Measurements from ENCODE around the gene RAD51B.
"Not testable (repeated sequence)": the region's sequence is repeated elsewhere in the genome, so short reads cannot be mapped to it uniquely, and the experiment has no call there.

RAD51B gene

GRCh38 chr14:68174446-68174845 lies 354.9 kb downstream of the RAD51B start:
- no peak for DNase-seq (ENCODE audit: low spot score)

DNA sequence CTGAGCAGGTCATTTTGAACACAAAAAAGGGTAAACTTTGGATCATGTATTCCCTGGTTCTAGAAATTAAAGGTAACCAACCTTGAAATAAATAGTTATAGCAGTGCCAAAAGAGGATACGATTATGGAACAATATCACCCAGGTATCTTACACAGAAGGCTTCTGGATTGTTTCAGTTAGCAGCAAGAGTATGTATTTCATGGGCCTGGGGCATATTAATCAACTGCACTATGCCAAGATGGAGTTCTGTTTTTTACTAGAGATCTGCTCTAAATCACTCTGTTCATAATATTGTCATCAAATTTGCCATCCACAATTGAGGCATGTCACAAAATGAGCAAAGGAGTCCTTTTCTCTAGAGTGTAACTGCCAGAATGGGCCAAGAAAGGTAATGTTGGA lies 357.1 kb downstream of the RAD51B start:
- DNase-seq (ENCODE audit: low spot score): no peak

GRCh38 chr14:68177728-68178127 lies 358.1 kb downstream of the RAD51B start:
- no peak for DNase-seq (ENCODE audit: low spot score)

GRCh38 chr14:68178282-68178681 lies 358.7 kb downstream of the RAD51B start:
- no peak for DNase-seq (ENCODE audit: low spot score)

DNA sequence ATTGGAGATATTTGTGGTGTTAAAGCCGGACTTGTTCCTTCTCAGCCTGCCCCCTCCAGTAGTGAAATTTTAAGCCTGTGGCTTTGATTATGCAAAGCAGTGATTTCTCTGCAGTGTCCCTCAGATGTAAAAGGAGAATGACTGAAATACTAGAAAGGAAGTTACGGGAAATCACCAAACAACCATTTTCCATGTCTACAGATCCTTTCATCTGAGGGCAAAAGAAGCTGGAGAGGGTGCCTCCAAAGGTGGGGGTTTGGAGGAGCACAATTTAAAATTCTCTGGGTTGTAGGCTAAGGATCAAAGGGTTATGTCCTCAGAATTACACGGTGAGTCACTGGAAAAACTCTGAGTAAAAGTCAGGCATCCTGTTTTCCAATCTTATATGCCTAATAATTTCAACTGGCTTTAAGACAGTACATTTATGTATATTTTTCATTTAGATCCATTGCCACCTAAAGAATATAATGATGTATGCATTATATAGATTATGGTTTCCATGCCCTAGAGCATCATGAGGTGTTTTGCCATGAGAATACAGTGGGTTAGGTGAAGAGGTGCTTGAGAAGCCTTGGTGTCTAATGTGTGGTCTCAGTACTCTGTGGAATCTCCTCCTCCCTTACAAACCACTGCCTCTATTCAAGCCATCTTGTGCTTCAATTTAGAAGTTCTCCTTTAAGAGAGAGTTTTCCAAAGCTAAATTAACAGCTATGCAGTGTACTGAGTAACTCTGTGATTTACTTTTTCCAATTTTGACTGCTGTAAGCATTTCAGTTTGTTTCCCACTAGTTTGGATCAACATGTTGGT lies 362.1 kb downstream of the RAD51B start:
- DNase-seq (ENCODE audit: low spot score): no peak

- DNase-seq (ENCODE audit: low spot score): no peak
Observed at GRCh38 chr14:68182492-68182891, 362.9 kb downstream of the RAD51B start.

- not testable (repeated sequence) for DNase-seq (ENCODE audit: low spot score)
Observed at GRCh38 chr14:68186500-68187276, 367.1 kb downstream of the RAD51B start.

- no peak for DNase-seq (ENCODE audit: low spot score)
Observed at GRCh38 chr14:68188174-68188573, 368.6 kb downstream of the RAD51B start.

GRCh38 chr14:68190032-68190431 lies 370.5 kb downstream of the RAD51B start:
- DNase-seq (ENCODE audit: low spot score): no peak

DNA sequence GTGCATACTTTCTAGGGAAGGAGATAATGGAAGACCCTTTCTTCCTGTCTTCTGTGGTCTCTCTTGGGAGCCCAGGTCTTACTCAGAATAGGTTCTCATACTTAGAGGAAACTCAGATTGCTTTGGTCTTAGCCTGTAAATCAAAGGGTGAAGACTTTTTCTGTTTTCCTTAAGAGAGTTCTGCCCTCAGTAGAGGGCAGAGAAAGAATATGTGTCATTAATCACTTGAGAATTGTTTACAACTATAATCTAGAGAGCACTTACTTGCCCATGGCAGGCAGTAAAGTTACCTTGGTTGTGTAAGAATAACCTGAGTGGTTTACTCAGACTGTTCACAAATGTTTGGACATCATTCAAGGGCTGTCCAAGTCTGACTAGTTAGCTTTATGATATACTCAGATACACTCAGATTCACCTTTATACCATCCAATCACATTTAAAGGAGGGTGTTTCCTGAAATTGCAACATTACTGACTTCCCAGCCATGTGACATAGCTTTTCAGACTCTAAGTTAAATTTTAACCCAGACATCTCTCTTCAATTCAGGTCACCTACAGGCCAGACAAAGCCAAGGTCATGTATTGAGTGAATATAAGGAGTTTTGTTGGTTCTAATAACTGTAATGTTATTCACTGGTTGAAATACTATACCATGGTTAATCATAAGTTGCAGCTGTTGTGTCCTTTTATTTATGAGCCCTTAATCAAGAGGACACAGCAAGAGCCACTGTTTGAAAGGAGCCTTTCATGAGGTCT lies 372.2 kb downstream of the RAD51B start:
- DNase-seq (ENCODE audit: low spot score): no peak

DNA sequence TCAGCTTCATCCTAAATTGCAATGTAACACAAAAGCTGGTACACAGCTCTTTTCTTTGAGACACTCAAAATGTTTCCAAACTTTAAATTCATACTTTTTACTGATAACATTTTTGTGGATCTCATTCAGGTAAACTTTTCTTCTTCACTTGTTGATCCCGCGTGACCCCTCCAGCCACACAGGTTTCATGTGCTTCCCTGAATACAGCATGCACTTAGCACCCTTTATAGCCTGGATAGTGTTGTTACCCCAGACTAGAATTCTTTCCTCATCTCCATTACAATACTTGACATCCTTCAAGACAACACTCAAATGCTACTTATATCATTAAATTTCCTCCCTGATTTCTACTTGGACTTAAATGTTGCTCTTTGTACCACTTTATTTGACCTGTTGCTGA lies 373.4 kb downstream of the RAD51B start:
- no peak for DNase-seq (ENCODE audit: low spot score)

DNA sequence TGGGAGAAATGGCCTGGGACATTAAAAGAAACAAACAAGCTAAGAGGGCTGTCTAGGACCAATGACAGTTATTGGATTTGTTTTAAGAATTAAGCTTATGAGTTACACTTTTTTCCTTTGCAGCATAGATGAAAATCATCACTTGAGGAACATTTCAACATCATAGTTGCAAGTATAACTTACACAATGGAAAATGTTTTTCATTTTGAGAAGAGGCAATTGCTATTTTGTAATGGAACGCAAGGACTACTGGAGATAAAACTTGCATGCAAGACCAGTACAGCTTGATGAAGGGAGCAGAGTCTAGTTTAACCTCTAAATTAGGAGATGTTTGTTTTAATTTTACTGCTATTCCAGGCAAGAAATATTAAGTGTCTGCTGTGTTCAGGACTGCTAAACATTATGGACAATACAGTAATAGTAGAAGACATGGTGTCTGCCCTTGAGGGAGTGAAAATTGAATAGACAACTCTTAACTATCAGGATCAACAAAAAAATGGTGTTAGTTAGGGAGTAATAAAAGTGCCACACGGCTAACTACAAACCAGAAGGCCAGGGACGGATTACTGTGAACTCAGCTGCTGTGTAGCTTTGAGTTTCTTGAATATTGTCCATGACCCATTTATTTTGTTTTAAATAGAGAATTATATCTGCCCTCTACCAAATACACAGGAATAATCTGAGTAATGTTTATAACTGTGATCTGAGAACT lies 374.5 kb downstream of the RAD51B start:
- no peak for DNase-seq (ENCODE audit: low spot score)

DNA sequence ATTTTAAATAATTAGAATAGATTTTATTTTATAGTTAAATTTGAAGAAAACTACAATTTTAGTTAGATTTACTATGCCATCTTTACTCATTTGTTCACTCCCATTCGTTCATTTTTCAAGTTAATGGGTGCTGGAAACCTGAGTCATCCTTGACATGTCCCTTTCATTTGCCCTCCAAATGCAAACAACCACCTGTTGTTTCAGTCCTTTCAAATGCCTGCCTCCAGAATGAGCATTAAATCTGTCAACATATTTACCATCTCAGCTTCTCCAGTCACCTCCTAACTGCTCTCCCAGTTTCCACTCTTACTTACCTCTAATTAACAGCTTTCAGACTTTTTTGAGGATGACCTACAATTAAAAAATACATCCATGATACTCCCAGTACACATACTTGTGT lies 375.5 kb downstream of the RAD51B start:
- no peak for DNase-seq (ENCODE audit: low spot score)

DNA sequence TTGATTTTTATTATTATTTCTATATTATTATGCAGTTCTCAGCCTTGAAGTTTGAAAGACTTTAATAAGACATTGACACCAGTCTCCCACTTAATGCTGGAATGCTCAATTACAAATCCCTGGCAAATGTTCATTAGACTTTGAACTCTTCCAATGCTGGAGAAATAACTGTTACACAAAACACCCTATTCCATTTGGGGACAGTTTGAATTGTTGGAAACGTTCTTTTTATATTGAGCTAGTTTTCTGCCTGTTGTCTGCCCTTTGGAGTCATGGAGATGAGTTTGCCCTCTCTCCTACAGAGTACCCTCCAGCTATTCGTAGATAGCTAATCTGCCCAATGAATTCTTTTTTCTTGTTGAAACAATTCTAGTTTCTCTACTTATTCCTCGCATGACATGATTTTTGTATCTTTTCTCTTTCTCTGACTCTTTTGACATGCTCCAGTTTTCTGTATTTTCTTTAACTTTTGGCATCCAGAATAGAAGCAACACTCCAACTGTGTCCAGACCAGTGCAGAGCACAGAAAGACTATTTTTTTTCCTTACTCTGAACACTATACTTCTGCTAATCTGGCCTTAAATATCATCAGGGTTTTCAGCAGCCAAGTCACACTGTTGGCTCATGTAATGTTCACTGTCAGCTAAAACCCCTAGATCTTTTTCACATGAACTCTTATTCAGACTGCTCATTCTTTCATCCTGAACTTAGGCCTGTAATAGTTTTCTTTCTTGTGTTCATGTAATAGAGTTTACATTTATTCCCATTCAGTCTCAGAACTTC lies 379.3 kb downstream of the RAD51B start:
- DNase-seq (ENCODE audit: low spot score): no peak

DNA sequence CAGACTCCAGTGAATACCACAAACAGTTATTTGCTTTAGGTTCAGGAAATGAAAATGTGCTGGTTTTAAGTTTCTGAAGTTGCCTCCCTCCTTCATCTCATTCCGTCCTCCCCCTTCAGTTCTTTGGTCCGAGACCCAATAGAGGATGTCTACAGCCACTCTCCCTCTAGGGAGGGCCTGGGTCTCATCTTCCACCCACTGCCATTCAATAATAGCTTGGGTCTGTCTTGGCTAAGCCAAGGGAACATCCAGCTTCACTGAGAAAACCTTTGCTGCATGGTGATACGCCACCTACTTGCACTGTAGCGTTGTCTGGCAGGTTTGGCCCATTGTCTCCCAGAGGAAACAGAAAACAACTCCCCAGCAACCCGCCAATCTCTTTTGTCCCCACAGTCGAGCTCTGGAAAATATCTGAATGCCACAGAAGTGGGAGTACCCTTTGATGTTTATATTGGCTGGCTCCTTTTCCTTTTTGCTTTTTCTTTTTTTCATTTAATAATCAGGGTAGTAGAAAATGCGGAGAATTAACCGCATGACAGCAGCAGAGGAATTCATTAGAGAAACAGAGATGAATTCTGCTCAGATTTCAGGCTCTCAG lies 380.1 kb downstream of the RAD51B start:
- peak; percentile 9 for DNase-seq (ENCODE audit: low spot score)

- no peak for DNase-seq (ENCODE audit: low spot score)
Observed at GRCh38 chr14:68203871-68204270, 384.3 kb downstream of the RAD51B start.

GRCh38 chr14:68208218-68208617 lies 388.6 kb downstream of the RAD51B start:
- DNase-seq (ENCODE audit: low spot score): no peak

- DNase-seq (ENCODE audit: low spot score): no peak
Observed at GRCh38 chr14:68208626-68209317, 389.2 kb downstream of the RAD51B start.

GRCh38 chr14:68210729-68211299 lies 391.2 kb downstream of the RAD51B start:
- peak; percentile 13 for DNase-seq (ENCODE audit: low spot score)

DNA sequence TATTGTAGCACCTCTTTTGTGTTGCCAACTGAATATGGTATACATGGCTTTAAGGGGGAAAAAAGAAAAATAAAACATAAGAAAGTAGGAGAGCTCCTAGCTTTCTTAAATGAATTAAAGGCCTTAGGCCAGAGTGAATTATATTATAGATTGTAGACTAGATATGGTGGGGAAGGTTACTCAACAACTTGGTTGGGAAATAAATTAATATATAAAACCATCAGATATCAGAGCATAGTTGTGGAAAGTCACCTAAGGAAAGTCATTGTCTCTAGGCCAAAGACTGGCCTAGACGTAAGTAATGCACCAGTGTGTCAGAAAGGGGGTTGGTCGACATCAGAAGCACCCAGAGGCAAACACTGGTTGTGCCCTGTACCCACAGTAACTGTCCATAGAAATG lies 391.8 kb downstream of the RAD51B start:
- no peak for DNase-seq (ENCODE audit: low spot score)

All from Ammon's horn (tissue), 1 donor.